Hematopoietic multipotent progenitor cell treated with erythropoietin and hydrocortisone succinate and interleukin-3 and kit ligand, for 15 days (in vitro differentiated cells): ENCODE data around the gene SACS.
"Not testable (repeated sequence)": the region's sequence is repeated elsewhere in the genome, so short reads cannot be mapped to it uniquely, and the experiment has no call there.

ENCODE experiments used
- DNase-seq: peaks from one replicate; pipeline ENCODE4 v3.0.0-alpha.2; 2015; ENCODE audit warnings: low spot score

Gene SACS

DNA sequence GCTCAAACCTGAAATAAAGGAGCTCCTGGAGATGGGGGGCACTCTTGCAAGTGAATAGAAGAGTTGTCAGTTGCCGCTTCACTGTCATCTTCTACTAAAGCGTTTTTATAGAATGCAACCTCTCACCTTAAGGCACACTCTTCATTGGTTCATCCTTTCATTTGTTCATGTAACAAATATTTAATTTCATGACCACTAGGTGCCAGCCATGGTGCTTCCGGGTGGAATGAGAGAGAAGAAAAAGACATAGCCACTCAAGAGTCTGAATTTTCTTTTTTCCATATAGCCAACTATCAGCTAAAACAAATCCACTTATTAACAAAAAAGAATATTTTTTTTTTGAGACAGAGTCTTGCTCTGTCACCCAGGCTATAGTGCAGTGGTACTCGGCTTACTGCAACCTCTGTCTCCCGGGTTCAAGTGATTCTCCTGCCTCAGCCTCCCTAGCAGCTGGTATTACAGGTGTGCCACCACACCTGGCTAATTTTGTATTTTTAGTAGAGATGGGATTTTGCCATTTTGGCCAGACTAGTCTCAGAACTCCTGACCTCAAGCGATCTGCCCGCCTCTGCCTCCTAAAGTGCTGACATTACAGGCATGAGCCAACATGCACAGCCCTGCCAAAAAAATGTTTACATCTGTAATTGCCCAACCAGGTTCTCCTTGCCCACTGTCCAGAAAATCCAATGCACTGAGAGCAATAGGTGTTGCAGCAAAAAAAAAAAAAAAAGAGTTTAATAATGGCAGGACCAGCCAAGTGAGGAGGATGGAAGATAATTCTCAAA, 22.1 kb upstream of the SACS start:
- no peak for DNase-seq

DNA sequence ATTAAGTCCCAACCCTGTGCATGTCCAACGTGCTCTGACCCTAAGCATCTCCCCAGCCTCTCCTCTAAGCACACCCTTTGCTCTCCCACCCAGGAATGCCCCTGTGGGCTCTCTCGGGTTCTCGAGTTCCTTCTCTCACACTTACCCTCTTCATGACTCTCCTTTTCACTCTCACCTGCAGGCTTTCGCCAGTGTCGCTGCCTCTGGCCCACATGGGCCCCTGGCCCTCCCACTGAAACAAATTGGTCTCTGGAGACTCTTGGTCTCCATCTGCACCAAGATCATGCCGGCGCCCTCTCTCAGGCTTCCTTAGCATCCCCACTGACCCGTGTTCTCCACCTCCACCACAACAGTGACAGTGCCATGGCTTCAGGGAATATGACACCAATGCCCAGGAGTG, 19.6 kb upstream of the SACS start:
- no peak for DNase-seq

DNA sequence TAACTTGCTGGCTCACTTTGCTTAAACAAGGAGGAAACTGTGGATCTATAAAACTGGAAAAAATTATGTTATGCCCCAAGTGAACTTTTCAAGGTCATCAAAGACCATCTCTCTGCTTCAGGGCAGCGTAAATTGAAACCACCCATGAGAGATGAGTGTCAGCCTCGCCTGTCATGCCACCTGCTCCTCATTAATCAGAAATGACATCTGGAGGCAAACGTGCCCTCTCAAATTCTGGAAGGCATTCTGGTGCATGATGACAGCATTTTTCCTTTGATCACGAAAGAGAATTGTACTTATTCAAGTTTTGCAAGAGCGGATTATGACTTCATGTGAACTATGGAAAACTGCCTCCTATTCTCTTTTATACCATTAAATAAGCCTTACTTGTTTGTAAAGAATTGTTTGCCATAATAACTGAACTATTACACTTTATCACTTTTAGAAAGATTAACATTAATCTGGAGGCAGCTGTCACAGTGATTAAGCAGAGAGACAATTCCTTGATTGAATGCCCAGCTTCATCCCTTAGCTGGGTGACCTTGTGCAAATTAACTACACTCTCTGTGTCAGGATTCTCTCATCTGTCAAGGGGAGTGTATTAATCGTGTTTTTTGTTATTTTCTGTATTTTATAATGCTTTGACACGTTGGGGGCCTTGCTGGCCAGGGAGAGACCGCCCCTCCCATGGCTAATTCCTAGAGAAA, 17.0 kb upstream of the SACS start:
- no peak for DNase-seq

DNA sequence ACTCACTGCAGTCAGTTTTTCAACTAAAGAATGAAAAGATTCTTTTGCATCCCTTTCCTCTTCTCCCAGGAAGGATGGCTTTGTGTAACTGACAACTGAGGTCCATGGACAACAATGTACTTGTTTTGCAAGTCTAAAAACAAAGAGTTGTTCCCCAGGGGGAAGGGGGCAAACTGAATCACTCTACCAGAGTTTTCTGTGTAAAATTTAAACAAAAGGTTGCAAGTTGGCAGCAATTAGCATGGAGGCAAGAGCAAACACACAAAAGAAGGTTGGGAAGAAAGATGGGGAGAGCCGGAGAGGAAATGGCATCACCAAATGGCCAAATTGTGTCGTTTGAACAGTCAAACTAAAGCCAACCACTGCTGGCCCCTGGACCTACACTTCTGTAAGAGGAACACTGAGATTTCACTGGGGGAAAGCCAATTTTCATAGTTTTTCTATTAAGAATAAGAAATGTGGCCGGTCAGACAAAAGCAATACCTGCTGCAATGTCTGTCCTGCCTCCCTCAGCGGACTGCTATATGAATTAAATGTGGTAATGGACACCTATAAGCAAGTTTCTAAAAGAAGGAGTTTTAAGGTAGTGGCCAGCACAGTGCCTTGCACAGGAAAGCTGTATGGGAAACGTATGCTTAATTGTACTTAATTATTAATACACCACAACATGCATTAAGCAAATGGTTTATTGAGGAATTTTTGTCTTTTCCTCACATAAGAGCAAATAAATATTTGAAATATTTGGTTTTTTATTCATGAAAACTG, 16.1 kb upstream of the SACS start:
- DNase-seq = no peak

DNA sequence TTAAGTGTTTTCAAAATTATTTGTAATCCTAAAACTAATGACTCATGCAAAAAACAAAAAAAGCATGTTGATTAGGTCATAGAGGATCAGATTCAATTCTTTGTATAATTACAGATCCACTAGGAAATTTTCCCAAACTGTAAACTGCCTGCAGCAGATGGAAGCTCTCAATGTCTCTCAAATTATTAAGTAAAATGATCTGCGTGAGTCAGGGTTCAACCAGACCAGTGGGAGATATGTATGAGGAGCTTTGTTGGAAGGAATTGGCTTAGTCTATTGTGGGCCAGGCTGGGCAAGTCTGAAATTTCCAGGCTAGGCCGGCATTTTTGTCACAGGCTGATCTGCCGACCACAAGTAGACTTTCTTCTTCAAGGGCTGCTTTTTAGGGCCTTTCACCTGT, 14.4 kb upstream of the SACS start:
- no peak for DNase-seq

DNA sequence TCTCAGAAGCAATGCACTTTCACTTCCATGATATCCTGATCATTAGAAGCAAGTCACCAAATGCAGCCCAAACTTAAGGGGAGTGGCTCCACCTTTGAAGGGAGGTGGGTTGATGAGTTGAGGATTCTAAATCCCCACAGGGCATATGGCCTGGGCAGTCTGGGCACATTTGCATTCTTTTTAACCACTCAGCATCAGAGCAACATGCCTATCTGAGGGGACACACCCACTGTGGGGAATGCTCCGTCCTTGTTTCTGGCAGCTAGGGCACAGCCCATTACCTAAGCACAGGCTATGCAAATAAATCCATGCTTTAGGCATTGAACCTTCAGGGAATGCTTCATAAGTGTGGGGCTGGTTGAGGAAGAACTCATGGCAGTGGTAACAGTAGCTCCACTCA, 12.3 kb upstream of the SACS start:
- no peak for DNase-seq

DNA sequence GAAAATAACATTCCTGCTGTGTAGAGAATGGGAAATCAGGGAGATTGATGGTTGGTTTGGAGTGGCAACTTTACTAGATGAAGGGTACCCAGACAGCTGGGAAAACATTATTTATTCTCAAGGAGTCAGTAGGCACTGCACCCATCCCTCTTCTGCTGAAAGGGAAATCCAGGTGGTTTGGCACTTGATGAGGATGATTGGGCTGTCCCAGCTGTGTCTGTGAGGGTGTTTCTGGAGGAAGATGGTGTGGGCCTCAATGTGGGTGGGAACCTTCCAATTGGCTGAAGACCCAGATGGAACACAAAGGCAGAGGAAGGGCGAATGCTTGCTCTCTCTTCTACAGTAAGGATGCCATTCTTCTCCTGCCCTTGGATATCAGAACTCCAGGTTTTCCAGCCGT, 10.4 kb upstream of the SACS start:
- no peak for DNase-seq

DNA sequence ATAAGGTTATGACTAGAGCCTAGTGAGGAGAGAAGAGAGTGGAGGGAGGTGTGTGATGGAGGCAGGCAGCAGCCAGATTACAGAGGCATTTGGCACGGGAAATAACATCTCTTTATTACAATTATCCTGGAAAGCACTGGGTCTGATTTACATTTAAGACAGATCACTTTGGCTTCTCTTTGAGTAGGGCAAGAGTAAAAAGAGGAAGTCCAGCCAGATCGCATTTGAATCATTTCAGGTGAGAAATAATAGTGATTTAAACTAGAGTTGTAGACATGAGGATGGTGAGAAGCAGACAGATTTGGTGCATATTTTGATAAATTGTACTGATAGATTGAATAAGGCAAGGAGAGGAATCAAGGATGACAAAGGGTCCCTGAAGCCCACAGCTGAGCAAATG, 9.6 kb upstream of the SACS start:
- no peak for DNase-seq

DNA sequence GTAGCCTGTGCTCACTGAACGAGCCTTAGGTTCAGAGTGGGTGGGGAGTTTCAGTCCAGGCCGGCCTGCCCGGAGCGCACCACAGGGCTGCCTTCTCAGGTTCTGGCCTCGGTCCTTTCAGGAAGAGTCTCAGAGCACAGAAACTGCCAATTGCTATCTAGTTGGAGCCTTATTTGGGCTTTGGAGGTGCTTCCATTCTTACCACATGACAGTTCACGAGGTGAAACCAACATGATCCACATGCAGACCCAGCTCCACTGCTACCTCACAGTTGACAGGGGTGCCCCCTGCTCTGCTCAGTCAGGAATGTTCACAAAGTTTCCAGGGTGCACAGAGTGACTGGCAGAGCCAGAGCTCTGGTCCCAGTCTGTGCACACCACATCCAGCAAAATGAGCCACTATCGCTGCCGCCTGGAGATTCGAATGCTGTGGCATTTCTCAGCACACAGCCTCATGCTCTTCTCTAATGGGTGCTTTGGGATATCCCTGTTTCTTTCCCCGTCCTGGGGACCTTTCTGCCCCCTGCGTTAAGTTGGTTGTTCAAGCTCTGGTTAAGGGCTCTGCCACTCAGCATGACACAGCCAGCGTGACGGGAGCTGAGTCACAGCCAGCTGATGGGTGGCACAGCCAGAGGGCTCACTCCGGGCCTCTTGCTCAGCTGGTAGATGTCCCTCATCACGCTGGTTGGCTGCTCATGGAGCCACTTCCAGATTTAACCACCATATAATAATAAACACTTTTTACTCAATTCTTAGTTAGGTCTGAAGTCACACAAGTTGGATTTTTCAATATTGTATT, 7.5 kb upstream of the SACS start:
- DNase-seq = no peak

DNA sequence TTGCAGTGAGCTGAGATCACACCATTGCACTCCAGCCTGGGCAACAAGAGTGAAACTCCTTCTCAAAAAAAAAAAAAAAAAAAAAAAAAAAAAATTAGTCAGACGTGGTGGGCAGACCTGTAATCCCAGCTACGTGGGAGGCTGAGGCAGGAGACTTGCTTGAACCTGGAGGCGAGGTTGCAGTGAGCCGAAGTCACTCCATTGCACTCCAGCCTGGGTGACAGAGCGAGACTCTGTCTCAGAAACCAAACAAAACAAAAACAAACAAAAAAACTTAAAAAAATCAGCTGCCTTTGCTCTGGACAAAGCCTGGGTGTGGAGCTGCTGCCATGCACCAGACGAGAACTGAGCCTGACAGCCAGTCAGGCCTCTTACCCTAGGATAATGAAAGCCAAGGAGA, 6.8 kb upstream of the SACS start:
- not testable (repeated sequence) for DNase-seq

DNA sequence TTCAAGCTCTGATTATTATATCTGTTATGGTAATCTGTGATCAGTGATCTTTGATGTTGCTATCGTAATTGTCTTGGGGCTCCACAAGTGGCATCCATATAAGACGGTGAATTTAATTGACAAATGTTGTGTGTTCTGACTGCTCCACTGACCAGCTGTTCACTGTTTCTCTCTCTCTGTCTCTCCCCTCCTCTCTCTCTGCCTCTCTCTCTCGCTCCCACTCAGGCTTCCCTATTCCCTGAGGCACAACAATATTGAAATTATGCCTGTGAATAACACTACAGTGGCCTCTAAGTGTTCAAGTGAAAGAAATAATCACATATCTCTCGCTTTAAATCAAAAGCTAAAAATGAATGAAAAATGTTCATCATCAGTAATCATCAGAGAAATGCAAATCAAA, 4.4 kb upstream of the SACS start:
- DNase-seq = no peak

DNA sequence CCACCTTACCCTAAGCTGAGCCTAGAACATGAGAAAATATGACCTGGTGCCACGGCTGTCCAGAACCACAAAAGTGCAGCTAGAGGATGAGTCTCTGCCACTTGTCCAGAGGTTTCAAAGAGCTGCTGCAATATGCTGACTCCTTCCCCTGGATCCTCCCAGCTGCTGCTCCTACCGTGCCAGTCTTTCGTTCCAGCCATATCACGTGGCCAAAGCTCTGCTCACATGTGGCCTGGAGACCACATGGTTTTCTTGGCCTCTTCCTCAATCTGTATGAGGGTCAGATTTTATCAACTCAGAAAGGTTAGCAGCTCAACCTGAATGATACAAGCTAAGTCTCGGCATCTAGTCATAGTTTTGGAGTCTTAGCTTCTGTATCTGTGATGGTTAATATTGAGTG, 3.2 kb upstream of the SACS start:
- no peak for DNase-seq

DNA sequence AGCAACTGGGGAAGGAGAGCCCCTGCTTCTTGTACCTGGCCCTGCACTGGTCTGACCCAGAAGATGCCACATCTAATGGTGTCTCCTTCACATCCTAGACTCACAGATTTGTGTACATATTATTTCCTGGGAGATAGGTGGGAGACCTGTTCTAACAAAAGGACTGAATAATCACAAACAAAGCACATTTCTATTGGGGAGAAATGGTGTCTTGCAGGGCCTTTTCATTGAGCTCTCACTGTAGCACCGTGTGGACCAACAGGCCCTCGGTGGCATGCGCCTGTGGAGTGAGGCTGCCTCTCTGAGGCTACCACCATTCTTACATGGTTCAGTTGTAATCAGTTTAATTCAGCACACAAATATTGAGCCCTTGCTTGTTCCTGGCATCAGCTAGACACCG, 989 bp upstream of the SACS start:
- DNase-seq = no peak

DNA sequence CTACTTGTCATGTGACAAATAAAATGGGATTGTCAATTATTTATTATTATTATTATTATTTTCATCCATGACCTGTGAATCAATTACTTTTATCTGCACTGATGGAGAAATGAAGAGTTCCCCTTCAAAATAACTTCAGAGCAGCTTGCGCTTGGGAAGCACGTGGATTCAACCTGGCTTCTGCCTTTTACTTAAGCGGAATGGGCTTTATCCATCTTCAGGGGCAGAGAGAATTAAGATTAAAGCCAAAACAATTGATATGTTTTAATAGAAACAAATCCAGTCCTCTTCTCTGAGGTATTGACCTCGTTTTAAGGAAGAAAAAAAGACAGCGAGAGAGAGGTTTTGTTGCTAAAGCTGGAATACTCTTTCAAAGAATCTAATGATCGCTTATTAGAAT, 876 bp downstream of the SACS start:
- no peak for DNase-seq

DNA sequence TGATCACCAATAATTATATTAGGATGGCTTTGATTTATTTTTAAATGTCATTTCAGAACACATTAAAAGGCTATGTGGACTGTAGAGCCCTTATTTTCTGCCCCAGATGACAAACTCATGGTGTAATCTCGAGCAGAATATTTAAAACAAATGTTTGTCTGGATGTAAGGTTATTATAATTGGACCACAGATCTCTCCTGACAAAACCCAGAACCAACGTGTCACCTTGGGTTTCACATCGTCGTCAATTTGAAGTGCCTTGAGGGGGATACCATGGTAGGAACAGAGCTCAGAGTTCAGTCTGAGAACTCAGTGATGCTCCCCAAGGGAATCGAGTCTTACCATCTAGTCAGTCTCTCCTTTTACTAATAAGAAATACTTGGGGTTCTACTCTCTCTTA, 2.8 kb downstream of the SACS start:
- no peak for DNase-seq

DNA sequence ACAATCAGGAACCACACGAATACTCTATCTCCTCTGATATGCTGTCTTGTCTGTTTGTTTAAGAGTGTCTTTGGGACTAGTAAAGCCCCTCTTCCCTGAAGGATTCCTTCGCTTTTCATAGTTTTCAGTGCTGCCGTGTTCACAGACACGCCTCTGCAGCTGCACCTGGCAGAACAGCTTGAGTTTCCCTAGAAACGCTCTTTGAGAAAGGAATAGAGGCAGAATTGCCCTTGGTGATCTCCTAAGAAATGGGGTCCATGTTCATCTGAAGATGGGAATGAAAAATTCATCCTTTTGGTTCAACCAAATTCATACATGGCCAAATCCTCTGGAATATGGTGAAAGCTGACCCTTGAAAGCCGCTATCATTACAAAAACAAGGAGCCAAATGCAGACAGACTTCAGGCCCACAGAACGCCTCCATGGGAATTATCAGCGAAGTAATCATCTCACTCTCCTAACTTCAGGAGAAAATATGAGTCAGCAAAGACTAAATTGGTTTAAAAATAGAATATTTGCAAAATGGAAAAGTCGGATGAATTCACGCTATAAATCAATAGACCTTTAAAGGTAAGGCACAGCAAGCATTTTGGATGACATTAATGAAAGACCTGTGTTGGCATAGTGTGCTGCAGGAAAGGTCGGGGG, 5.5 kb downstream of the SACS start:
- DNase-seq = no peak

DNA sequence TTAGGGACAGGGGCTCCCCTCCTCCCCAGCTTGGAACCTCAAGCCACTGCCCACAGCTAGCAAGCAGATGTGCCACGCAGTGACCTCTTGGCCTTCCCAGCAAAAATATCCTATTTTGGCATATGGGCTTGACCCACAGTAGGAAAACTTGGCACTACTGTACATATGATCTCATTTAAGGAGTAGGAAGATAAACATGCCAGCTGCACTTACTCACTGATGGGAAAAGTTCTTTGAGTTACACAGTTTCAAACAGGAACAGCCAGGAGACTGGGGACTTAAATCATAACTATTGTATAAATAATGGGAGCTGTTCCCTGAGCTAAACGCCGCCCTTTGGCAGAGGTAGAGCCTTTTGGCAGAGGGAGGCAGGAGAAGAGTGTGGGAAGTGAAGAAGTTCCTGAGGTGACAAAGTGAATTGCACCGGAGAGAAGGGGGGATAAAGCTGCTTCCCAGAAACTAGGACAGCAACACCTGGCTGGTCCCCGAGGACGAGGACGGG, 6.1 kb downstream of the SACS start:
- no peak for DNase-seq

DNA sequence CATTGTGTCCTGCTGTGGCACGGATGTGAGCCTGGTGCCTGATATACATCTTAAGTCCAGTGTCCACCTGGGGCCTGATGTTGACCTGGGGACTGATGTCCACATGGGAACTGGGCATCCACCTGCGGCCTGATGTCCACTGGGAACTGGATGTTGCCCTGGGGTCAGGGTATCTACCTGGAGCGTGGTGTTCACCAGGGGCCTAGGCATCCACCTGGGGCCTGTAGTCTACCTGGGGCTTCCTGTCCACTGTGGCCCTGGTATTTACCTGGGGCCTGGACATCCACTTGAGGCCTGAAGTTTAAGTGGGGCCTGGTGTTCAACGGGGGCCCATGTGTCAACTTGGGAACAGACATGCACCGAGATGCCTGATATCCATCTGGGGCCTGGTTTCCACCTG, 11.9 kb downstream of the SACS start:
- no peak for DNase-seq

DNA sequence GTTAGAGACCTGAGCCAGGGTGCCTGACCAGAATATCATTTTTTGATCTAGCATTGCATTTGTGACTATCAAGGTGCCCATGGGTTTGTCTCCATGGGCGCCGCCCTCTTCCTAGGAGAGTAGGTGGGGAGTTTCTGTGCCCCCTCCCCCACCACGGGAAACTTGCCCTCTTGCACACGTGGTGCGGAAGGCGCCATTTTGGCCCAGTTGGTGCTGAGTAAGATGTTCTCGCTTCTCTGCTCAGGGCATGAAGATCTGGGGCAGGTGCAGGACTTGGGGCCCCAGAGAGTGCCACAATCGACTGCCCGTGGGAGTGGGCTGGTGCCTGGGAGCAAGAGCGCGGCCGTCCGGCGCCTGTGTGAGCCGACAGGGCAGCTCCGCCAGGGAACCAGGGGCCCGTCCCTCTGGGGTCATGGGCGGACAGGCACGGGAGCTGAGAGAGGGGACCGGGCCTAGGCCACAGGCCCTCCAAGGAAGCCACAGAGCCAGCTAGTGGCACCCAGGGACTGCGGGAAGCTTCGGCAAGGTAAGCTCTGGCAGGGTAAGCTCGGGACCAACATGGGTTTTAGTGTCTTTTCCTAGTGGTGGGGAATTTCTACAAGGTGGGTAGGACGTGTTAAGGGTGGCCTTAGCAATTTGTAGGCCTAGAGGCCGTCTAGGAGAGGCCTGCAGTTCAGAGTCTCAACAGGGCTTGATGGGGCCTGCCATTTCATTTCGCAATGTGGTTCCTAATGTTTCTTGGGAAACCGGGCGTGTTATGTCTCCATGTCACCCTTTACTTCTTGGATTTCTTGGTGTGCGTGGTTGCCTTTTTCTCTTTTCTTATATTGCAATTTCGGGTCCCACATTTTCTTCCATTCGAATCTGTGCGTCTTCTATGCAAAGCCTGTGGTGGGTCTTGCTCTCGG, 14.5 kb downstream of the SACS start:
- DNase-seq = no peak

DNA sequence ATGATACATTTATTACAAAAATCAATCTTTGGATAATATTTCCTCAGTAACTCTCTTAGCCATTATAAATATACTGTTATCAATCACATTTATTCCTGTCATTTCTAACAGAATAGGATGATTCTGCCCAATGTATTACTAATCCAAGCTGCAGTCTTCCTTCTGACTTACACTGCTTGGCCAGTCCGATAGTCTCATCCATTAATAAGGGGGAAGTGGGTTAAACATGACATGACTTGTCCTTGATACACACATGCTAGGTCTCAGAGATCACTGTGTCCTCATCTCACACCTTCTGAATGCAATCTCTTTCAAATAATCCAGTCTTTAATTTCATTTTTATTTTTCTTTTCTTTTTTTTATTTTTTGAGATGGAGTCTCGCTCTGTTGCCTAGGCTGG, 18.8 kb downstream of the SACS start:
- no peak for DNase-seq

DNA sequence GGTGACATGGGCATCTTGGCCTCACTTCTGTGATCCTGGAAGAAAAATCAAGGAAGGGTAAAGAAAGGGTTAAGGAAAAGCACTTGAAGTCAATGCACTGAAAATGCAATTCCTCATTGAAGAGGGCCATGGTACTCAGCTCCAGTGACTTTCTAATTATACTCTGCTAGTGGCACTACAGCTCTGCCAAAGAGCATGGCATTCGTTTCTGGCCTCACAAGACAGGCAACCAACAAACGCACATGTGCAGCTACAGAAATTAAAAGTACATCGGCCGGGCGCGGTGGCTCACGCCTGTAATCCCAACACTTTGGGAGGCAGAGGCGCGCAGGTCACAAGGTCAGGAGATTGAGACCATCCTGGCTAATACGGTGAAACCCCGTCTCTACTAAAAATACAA, 21.8 kb downstream of the SACS start:
- DNase-seq = no peak
